ENCODE measurements around the gene LYZL2.
"Not testable (repeated sequence)": the region's sequence is repeated elsewhere in the genome, so short reads cannot be mapped to it uniquely, and the experiment has no call there.

Gene LYZL2

GRCh38 chr10:30606313-30606712 lies 23.2 kb downstream of the LYZL2 start:
- no peak overlapping the region for H3K23ac ChIP-seq (ENCODE audit: low read depth, low read length, poor library complexity)
- H2BK5ac ChIP-seq (ENCODE audit: low read length), result no peak overlapping the region
- no peak for DNase-seq (ENCODE audit: low spot score)
- WGBS, 2 donors (ENCODE audit: extremely low coverage in 2 of 2, insufficient read length in 2 of 2, insufficient replicate concordance in 1 of 2), result no CpG with 5 or more reads among the region's 5 CpGs
- no peaks in the 10 kb centered on the region for H3K27me3 ChIP-seq (ENCODE audit: control insufficient read depth in 3 of 3, insufficient read depth in 3 of 3, low read depth in 1 of 3, low read length in 3 of 3)
- no peaks in the 10 kb centered on the region for H3K36me3 ChIP-seq (replicated peaks in 1 of 2; ENCODE audit: control insufficient read depth in 2 of 2, insufficient read depth in 2 of 2, low read length in 2 of 2)
- no peak overlapping the region for H2BK15ac ChIP-seq (ENCODE audit: low read length)
- no peak overlapping the region for H3K9ac ChIP-seq (ENCODE audit: low read depth, low read length, poor library complexity)
- H2BK12ac ChIP-seq (ENCODE audit: low read length), result no peak overlapping the region
- no peak overlapping the region for H3K14ac ChIP-seq (ENCODE audit: low read length)
- H2AFZ ChIP-seq (ENCODE audit: low read length), result no peak overlapping the region
- no peaks in the 10 kb centered on the region for H3K79me1 ChIP-seq (ENCODE audit: low read depth, low read length)
- no peak overlapping the region for H3K4ac ChIP-seq (ENCODE audit: low read length)
- peaks cover 2 to 5% of the 10 kb centered on the region in 2 donors for H3K9me3 ChIP-seq (replicated peaks in 1 of 2; ENCODE audit: control insufficient read depth in 2 of 2, insufficient read depth in 1 of 2, low read depth in 1 of 2, low read length in 2 of 2)
- H3K18ac ChIP-seq (ENCODE audit: low read length), result no peak overlapping the region
- H2AK5ac ChIP-seq (ENCODE audit: low read depth, low read length), result no peak overlapping the region
- no peak overlapping the region for H4K91ac ChIP-seq (ENCODE audit: low read depth, low read length, poor library complexity)
- no peak overlapping the region for H3K4me3 ChIP-seq (ENCODE audit: low read length in 2 of 2)
- no peak overlapping the region for H2BK120ac ChIP-seq (ENCODE audit: low read depth, low read length)
- no peak overlapping the region for H3K27ac ChIP-seq (replicated peaks; ENCODE audit: low read length)
- no peak overlapping the region for H3K4me2 ChIP-seq (ENCODE audit: insufficient read depth, low read length, poor library complexity, severe bottlenecking)
- H4K8ac ChIP-seq (ENCODE audit: low read depth, low read length), result no peak overlapping the region
- peaks cover 2 to 4% of the 10 kb centered on the region in 2 donors for H3K4me1 ChIP-seq (ENCODE audit: control insufficient read depth in 2 of 2, insufficient read depth in 1 of 2, low read depth in 1 of 2, low read length in 2 of 2)

GRCh38 chr10:30605341-30606121 lies 24.0 kb downstream of the LYZL2 start:
- not testable (repeated sequence) for H2BK15ac ChIP-seq (ENCODE audit: low read length); H3K4ac ChIP-seq (ENCODE audit: low read length); H3K4me2 ChIP-seq (ENCODE audit: insufficient read depth, low read length, poor library complexity, severe bottlenecking); H2AK5ac ChIP-seq (ENCODE audit: low read depth, low read length); H3K4me3 ChIP-seq (ENCODE audit: low read length in 2 of 2); H4K91ac ChIP-seq (ENCODE audit: low read depth, low read length, poor library complexity); H4K8ac ChIP-seq (ENCODE audit: low read depth, low read length); H3K27ac ChIP-seq (replicated peaks; ENCODE audit: low read length); H3K36me3 ChIP-seq (replicated peaks in 1 of 2; ENCODE audit: control insufficient read depth in 2 of 2, insufficient read depth in 2 of 2, low read length in 2 of 2); H3K14ac ChIP-seq (ENCODE audit: low read length); H3K9me3 ChIP-seq (replicated peaks in 1 of 2; ENCODE audit: control insufficient read depth in 2 of 2, insufficient read depth in 1 of 2, low read depth in 1 of 2, low read length in 2 of 2); H3K4me1 ChIP-seq (ENCODE audit: control insufficient read depth in 2 of 2, insufficient read depth in 1 of 2, low read depth in 1 of 2, low read length in 2 of 2); H3K79me1 ChIP-seq (ENCODE audit: low read depth, low read length); H3K27me3 ChIP-seq (ENCODE audit: control insufficient read depth in 3 of 3, insufficient read depth in 3 of 3, low read depth in 1 of 3, low read length in 3 of 3); H3K18ac ChIP-seq (ENCODE audit: low read length); H2BK120ac ChIP-seq (ENCODE audit: low read depth, low read length); H2BK12ac ChIP-seq (ENCODE audit: low read length); H3K9ac ChIP-seq (ENCODE audit: low read depth, low read length, poor library complexity); H3K23ac ChIP-seq (ENCODE audit: low read depth, low read length, poor library complexity); DNase-seq (ENCODE audit: low spot score); H2BK5ac ChIP-seq (ENCODE audit: low read length)
- H2AFZ ChIP-seq (ENCODE audit: low read length), result peak overlapping the region; percentile 68
- WGBS, 2 donors (ENCODE audit: extremely low coverage in 2 of 2, insufficient read length in 2 of 2, insufficient replicate concordance in 1 of 2), result no CpG with 5 or more reads among the region's 16 CpGs

DNA sequence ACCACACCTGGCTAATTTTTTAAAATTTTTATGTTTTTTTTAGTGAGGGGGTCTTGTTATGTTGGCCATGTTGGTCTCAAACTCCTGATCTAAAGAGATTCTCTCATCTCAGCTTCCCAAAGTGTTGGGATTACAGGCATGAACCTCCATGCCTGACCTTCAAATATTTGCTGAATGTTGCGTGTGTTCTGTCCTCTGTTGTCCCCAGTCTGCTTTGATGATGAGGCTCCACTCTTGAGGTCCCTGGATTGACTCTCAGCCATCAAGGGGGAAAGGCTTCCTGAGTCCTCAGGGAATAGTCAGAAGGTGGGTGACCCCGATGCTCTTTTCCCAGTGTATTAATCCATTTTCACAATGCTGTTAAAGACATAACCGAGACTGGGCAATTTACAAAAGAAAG lies 26.0 kb downstream of the LYZL2 start:
- H3K4ac ChIP-seq (ENCODE audit: low read length), result no peak overlapping the region
- no CpG with 5 or more reads among the region's 3 CpGs for WGBS, 2 donors (ENCODE audit: extremely low coverage in 2 of 2, insufficient read length in 2 of 2, insufficient replicate concordance in 1 of 2)
- peaks cover 2 to 4% of the 10 kb centered on the region in 2 donors for H3K4me1 ChIP-seq (ENCODE audit: control insufficient read depth in 2 of 2, insufficient read depth in 1 of 2, low read depth in 1 of 2, low read length in 2 of 2)
- no peak overlapping the region for H3K27ac ChIP-seq (replicated peaks; ENCODE audit: low read length)
- H2BK15ac ChIP-seq (ENCODE audit: low read length), result no peak overlapping the region
- H2AFZ ChIP-seq (ENCODE audit: low read length), result no peak overlapping the region
- peaks cover 0 to 5% of the 10 kb centered on the region in 2 donors for H3K9me3 ChIP-seq (replicated peaks in 1 of 2; ENCODE audit: control insufficient read depth in 2 of 2, insufficient read depth in 1 of 2, low read depth in 1 of 2, low read length in 2 of 2)
- H3K36me3 ChIP-seq (replicated peaks in 1 of 2; ENCODE audit: control insufficient read depth in 2 of 2, insufficient read depth in 2 of 2, low read length in 2 of 2), result no peaks in the 10 kb centered on the region
- no peak overlapping the region for H2AK5ac ChIP-seq (ENCODE audit: low read depth, low read length)
- H2BK12ac ChIP-seq (ENCODE audit: low read length), result no peak overlapping the region
- no peak overlapping the region for H3K18ac ChIP-seq (ENCODE audit: low read length)
- H3K9ac ChIP-seq (ENCODE audit: low read depth, low read length, poor library complexity), result no peak overlapping the region
- H4K8ac ChIP-seq (ENCODE audit: low read depth, low read length), result no peak overlapping the region
- no peaks in the 10 kb centered on the region for H3K27me3 ChIP-seq (ENCODE audit: control insufficient read depth in 3 of 3, insufficient read depth in 3 of 3, low read depth in 1 of 3, low read length in 3 of 3)
- no peak overlapping the region for H4K91ac ChIP-seq (ENCODE audit: low read depth, low read length, poor library complexity)
- no peak overlapping the region for H2BK5ac ChIP-seq (ENCODE audit: low read length)
- no peak for DNase-seq (ENCODE audit: low spot score)
- no peak overlapping the region for H3K4me3 ChIP-seq (ENCODE audit: low read length in 2 of 2)
- no peak overlapping the region for H3K4me2 ChIP-seq (ENCODE audit: insufficient read depth, low read length, poor library complexity, severe bottlenecking)
- H3K23ac ChIP-seq (ENCODE audit: low read depth, low read length, poor library complexity), result no peak overlapping the region
- H2BK120ac ChIP-seq (ENCODE audit: low read depth, low read length), result no peak overlapping the region
- H3K14ac ChIP-seq (ENCODE audit: low read length), result peak overlapping the region; percentile 71
- no peaks in the 10 kb centered on the region for H3K79me1 ChIP-seq (ENCODE audit: low read depth, low read length)

DNA sequence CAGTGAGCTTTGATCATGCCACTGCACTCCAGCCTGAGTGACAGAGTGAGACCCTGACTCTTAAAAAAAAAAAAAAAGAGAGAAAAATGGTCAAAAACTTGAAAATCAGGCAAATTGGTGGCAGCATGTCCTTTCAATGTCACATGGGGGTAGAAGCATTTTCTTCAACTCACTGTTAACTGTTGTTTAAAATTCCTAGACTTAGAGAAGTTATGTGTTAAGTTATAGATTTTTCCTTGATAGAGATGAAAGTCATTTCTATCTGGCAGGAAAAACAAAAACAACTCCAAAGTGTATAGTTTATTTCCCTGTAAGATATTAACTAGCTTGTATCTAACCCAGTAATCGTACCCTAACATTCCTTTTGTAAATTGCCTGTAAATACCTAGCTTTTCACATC lies 26.8 kb downstream of the LYZL2 start:
- Histone ChIP-seq H3K36me3 (replicated peaks in 1 of 2; ENCODE audit: control insufficient read depth in 2 of 2, insufficient read depth in 2 of 2, low read length in 2 of 2) (no peaks in the 10 kb centered on the region), H3K14ac (ENCODE audit: low read length) (no peak overlapping the region), H2BK120ac (ENCODE audit: low read depth, low read length) (no peak overlapping the region), H3K4me1 (ENCODE audit: control insufficient read depth in 2 of 2, insufficient read depth in 1 of 2, low read depth in 1 of 2, low read length in 2 of 2) (peaks cover 2 to 4% of the 10 kb centered on the region in 2 donors), H2AK5ac (ENCODE audit: low read depth, low read length) (no peak overlapping the region), H2BK12ac (ENCODE audit: low read length) (no peak overlapping the region), H2AFZ (ENCODE audit: low read length) (no peak overlapping the region), H4K8ac (ENCODE audit: low read depth, low read length) (no peak overlapping the region), H4K91ac (ENCODE audit: low read depth, low read length, poor library complexity) (no peak overlapping the region), H3K9me3 (replicated peaks in 1 of 2; ENCODE audit: control insufficient read depth in 2 of 2, insufficient read depth in 1 of 2, low read depth in 1 of 2, low read length in 2 of 2) (peaks cover 0 to 5% of the 10 kb centered on the region in 2 donors), H3K4me3 (ENCODE audit: low read length in 2 of 2) (no peak overlapping the region), H3K79me1 (ENCODE audit: low read depth, low read length) (no peaks in the 10 kb centered on the region), H3K23ac (ENCODE audit: low read depth, low read length, poor library complexity) (no peak overlapping the region), H2BK5ac (ENCODE audit: low read length) (no peak overlapping the region), H2BK15ac (ENCODE audit: low read length) (no peak overlapping the region), H3K27ac (replicated peaks; ENCODE audit: low read length) (no peak overlapping the region), H3K4ac (ENCODE audit: low read length) (no peak overlapping the region), H3K18ac (ENCODE audit: low read length) (no peak overlapping the region), H3K9ac (ENCODE audit: low read depth, low read length, poor library complexity) (no peak overlapping the region), H3K4me2 (ENCODE audit: insufficient read depth, low read length, poor library complexity, severe bottlenecking) (no peak overlapping the region), H3K27me3 (ENCODE audit: control insufficient read depth in 3 of 3, insufficient read depth in 3 of 3, low read depth in 1 of 3, low read length in 3 of 3) (no peaks in the 10 kb centered on the region)
- WGBS, 2 donors (ENCODE audit: extremely low coverage in 2 of 2, insufficient read length in 2 of 2, insufficient replicate concordance in 1 of 2), result no CpG with 5 or more reads among the region's 1 CpG
- no peak for DNase-seq (ENCODE audit: low spot score)
